Gastrocnemius medialis (tissue), 4 donors: ENCODE measurements around the gene HPGD.

Experiments
- CTCF ChIP-seq, 5 experiments: fragments of 450-650 bp in 3 of 5; fragments of 200-600 bp in 2 of 5; sonication (generic) in 2 of 5; IDR thresholded peaks in 4 of 5; conservative IDR thresholded peaks in 1 of 5; 1 replicate in 4 of 5; 2 replicates in 1 of 5; pipeline ENCODE4 v1.5.1; 2016 to 2019; ENCODE audit warnings: antibody characterized with exemption in 5 of 5, mild to moderate bottlenecking in 3 of 5, moderate library complexity in 3 of 5
- POLR2A ChIP-seq, 2 donors: fragments of 450-650 bp; IDR thresholded peaks; one replicate each; pipeline ENCODE4 v1.6.1; 2017; ENCODE audit warnings: antibody characterized with exemption in 2 of 2, mild to moderate bottlenecking in 2 of 2, moderate library complexity in 2 of 2

- TF ChIP-seq CTCF (IDR thresholded peaks at IDR 0.05 in 4 of 5, conservative IDR thresholded peaks at IDR 0.05 in 1 of 5) (no peak), POLR2A (IDR thresholded peaks at IDR 0.05) (no peak)
These were observed 5.5 kb downstream of the HPGD start for GRCh38 chr4:174516794-174517193.
